ENCODE results near the gene ATP2C1.
A peak's percentile ranks its signal among the peaks of the same experiment; 100 is the strongest.
"Not testable (repeated sequence)": the region's sequence is repeated elsewhere in the genome, so short reads cannot be mapped to it uniquely, and the experiment has no call there.

Gene ATP2C1, protein sequence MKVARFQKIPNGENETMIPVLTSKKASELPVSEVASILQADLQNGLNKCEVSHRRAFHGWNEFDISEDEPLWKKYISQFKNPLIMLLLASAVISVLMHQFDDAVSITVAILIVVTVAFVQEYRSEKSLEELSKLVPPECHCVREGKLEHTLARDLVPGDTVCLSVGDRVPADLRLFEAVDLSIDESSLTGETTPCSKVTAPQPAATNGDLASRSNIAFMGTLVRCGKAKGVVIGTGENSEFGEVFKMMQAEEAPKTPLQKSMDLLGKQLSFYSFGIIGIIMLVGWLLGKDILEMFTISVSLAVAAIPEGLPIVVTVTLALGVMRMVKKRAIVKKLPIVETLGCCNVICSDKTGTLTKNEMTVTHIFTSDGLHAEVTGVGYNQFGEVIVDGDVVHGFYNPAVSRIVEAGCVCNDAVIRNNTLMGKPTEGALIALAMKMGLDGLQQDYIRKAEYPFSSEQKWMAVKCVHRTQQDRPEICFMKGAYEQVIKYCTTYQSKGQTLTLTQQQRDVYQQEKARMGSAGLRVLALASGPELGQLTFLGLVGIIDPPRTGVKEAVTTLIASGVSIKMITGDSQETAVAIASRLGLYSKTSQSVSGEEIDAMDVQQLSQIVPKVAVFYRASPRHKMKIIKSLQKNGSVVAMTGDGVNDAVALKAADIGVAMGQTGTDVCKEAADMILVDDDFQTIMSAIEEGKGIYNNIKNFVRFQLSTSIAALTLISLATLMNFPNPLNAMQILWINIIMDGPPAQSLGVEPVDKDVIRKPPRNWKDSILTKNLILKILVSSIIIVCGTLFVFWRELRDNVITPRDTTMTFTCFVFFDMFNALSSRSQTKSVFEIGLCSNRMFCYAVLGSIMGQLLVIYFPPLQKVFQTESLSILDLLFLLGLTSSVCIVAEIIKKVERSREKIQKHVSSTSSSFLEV

DNA sequence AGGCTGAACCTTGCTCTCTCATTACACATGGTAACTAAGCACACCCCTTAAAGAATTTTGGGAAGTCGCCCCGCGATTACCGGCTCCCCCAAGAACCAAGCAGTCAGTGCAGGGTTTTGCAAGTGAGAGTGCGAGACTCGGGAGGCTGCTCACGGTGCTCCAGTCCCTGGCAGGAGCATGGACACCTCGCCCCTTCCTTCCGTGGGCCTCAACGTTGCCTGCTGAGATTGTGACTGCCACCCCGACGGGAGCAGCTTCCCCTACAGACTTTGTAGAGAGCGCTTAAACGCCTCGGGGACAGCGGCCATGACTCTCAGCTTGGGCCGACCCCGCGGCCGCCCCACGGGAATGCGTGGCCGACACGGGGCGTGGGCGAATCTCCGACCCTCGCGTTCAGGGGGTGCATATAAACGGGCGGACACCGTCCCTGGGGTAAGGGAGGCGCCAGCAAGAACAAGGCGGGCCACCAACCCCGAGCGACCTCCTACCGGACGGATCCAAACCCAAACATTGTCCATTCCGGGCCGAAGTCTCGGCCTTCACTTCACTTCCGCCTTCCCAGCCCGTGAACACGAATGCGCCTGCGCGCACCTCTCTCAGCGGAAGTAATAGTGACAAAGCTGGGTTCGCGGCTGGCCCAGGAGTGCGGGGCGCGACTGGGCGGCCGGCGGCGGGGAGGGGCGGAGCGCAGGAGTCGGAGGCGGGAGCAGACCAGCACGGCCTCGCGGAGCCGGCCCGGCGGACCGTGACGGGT lies at the start of gene ATP2C1:
TSS of gene ATP2C1 (plus strand) at position 709 of the 754 bp plus-strand sequence. CDS start 686 bp downstream, outside the sequence.
- peak; percentile 92 to 94 for DNase-seq

DNA sequence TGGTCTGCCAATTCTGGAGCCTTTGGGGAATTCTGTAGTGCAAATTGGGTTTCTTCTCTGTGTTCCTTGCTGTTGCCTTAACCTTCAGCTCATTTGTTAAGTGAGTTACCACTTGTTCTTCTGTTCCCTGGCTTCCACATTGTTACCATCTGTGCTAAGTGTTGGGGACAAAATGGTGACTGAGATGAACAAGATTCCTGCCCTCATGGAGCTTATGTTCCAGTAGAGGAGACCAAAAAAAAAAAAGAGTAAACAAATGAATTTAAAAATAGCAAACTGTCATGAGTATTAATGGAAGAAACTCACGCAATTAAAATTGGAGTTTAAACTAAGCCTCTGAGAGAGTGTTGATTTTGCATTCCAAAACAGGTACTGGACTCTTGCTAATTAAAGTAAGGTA lies 49.4 kb upstream of the ATP2C1 start:
- DNase-seq: no peak

GRCh38 chr3:130846181-130846580 lies 47.7 kb upstream of the ATP2C1 start:
- DNase-seq: no peak

DNA sequence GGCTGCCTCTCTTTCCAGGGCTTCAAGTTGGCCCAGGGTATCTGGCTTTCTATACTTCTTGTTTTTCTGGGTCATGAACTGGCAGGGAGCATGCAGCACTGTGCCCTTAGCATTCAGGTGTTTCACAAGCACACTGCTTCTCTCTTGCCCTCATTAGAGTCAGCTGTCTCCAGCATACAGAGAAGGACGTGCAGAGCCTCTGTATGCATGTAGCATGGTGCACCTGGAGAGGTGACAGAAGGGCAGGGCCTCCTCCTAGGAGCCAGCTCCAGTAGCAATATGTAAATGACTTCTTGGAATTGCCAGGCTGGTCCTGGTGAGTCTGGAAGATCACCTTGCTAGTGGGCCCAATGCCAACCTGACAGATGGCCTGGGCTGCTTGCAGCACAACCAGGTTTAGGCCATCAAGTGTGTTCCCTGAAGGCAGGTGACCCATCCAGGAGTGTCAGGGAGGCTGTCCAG lies 44.8 kb upstream of the ATP2C1 start:
- peak; percentile 45 to 46 for DNase-seq

DNA sequence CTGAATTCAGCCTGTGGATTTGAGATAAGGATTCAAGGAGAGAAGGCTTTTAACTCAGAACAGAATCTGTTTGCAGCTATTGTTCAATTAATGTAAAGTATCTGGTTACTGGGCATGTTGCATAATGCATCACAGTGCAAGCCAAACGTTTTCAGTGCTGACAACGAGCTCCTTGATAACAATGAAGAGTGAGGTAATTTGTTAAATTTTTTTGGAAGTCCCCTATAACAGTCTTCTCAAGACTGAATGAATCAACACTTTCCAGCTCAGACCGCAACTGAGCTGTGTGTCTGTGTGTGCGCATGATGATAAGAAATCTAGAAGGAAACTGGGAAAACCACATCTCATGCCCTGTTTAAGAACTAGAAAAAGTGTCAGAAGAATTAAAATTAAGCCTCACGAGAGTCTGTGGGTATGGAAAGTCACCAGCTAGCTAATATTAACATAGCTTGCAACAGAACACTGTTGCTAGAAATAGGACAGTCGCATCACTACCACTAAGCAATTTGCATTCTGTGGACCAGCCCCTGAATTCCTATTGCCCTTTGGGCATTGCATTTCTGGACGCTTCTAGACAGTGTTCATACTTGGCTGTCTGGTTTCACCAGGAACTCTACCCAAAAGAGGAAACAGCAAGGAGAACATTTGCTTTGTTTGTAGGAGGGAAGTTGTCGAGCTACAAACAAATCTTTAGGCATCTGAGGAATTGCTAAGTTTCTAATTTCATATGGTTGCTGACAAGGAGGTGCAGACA lies 43.7 kb upstream of the ATP2C1 start:
- peak; percentile 97 for DNase-seq

- no peak for DNase-seq
These were observed 43.0 kb upstream of the ATP2C1 start for GRCh38 chr3:130850843-130851242.

GRCh38 chr3:130851277-130851676 lies 42.6 kb upstream of the ATP2C1 start:
- peak in 1 of 2 experiments; percentile 12 for DNase-seq

DNA sequence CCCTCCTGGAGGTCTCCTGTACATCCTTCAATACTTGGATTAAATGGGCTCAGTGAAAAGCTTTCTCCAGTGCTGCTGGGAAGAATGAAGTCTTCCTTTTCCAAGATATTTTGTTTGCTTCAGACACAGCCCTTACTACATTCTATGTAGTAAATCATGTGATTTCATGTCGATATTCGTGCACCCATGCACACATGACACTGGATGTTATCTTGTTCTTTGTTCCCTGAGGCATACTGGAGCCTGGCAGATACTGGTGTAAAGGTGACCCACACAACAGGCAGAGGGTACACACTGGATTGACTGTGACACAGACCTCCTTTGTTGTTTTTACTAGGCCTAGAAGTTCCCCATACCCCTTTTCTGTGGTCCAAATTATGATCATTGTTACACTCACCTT lies 40.3 kb upstream of the ATP2C1 start:
- no peak for DNase-seq

DNA sequence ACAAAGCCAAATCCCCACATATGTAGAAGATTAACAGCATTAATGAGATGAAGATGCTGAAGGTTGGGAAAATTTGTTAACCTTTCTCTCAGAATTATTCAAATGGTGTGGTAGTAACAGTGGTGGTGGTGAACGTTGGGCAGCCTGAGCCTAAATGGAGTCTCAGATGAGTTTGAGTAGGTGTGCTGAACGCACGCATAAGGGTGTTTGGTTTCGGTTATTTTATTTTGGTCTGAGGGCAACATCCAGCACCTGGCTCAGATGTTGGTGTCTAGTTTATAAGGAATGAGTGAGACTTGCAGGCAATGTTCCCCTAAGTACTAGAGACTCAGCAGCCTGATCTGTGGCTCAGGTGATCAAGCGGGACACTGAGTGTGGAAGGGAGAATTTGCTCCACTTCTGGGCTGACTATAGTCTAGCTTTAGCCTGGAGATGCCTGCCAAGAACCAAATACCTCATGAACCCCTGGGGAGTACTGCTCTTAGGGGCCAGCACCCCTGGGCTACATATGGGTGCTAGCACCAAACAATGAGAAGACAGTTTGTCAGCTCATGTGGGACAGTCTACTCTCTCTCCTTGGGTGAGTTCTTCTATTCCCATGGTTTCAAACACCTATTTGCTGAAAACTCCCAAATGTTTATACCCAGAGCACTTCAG lies 39.5 kb upstream of the ATP2C1 start:
- no peak for DNase-seq

GRCh38 chr3:130857336-130858026 lies 36.4 kb upstream of the ATP2C1 start:
- DNase-seq: peak; percentile 59 to 60

DNA sequence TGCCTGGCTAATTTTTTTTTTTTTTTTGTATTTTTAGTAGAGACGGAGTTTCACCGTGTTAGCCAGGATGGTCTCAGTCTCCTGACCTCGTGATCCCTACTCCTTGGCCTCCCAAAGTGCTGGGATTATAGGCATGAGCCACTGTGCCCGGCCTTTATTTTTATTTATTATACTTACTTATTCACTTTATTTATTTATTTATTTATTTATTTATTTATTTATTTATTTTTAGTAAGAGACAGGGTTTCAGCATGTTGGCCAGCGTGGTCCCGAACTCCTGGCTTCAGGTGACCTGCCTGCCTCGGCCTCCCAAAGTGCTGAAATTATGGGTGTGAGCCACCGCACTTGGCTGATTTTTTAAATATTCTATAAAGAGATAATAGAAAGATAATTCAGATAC lies 31.8 kb upstream of the ATP2C1 start:
- DNase-seq: not testable (repeated sequence)

DNA sequence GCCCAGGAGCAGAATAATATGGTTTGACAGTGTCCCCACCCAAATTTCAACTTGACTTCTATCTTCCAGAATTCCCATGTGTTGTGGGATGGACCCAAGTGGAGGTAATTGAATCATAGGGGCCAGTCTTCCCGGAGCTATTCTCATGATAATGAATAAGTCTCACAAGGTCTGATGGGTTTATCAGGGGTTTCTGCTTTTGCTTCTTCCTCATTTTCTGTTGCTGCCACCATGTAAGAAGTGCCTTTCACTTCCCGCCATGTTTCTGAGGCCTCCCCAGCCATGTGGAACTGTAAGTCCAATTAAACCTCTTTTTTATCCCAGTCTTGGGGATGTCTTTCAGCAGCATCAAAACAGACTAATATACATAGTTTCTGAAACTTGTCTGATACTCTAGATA lies 28.4 kb upstream of the ATP2C1 start:
- no peak for DNase-seq

- no peak for DNase-seq
These were observed 27.6 kb upstream of the ATP2C1 start for GRCh38 chr3:130866327-130866726.

DNA sequence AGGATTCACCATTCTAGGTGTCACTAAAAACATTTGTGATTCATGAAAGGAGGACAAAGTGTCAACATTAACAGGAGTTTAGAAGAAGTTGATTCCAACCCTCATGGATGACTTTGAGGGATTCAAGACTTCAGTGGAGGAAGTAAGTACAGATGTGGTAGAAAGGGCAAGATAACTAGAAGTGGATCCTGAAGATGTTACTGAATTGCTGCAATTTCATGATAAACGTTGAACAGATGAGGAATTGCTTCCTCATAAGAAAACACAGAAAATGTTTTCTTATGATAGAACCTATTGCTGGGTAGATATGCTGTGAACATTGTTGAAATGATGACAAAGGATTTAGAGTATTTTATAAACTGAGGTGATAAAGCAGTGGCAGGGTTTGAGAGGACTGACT lies 23.5 kb upstream of the ATP2C1 start:
- DNase-seq: no peak

DNA sequence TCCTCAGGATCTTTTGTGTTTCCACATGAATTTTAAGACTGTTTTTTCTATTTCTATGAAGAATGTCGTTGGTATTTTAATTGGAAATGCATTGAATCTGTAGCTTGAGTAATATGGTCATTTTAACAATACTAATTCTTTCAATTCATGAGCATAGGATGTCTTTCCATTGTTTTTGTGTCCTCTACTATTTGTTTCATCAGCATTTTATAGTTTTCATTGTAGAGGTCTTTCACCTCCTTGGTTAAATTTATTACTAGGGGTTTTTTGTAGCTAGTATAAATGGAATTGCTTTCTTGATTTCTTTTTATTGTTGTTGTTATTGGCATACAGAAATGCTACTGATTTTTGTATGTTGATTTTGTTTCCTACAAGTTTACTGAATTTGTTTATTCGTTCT lies 17.3 kb upstream of the ATP2C1 start:
- DNase-seq: no peak

- no peak for DNase-seq
These were observed 15.4 kb upstream of the ATP2C1 start for GRCh38 chr3:130878464-130878863.

- no peak for DNase-seq
These were observed 4.4 kb upstream of the ATP2C1 start for GRCh38 chr3:130889416-130889946.

GRCh38 chr3:130892759-130893375 lies 1.0 kb upstream of the ATP2C1 start:
- DNase-seq: peak; percentile 83 to 91

- DNase-seq: peak; percentile 34 to 40
These were observed 474 bp downstream of the ATP2C1 start for GRCh38 chr3:130894130-130894985.

All from Kasumi-1 (cell line).